Stomach smooth muscle (tissue), 2 donors: ENCODE results near the gene LHPP.

Source experiments
- H3K27ac ChIP-seq: one replicate; pipeline ENCODE4 v1.7.0; 2013; ENCODE audit warnings: mild to moderate bottlenecking, low read length, inconsistent platforms
- H3K27me3 ChIP-seq, 2 donors: one replicate each; pipeline ENCODE4 v1.7.0; 2013; ENCODE audit warnings: low read length in 2 of 2; ENCODE audit not compliant: insufficient read depth in 2 of 2, control insufficient read depth in 1 of 2
- H3K36me3 ChIP-seq, 2 donors: one replicate each; pipeline ENCODE4 v1.7.0; 2013; ENCODE audit warnings: low read length in 2 of 2; ENCODE audit not compliant: control insufficient read depth in 2 of 2, insufficient read depth in 2 of 2
- H3K4me1 ChIP-seq: one replicate; pipeline ENCODE4 v1.7.0; 2013; ENCODE audit warnings: low read length; ENCODE audit not compliant: control insufficient read depth, insufficient read depth
- H3K4me3 ChIP-seq, 2 donors: one replicate each; pipeline ENCODE4 v1.7.0; 2013; ENCODE audit warnings: low read length in 2 of 2
- H3K9ac ChIP-seq, 2 donors: one replicate each; pipeline ENCODE4 v1.7.0; 2013; ENCODE audit warnings: low read length in 2 of 2, mild to moderate bottlenecking in 1 of 2
- H3K9me3 ChIP-seq, 2 donors: one replicate each; pipeline ENCODE4 v1.7.0; 2013; ENCODE audit warnings: low read length in 2 of 2; ENCODE audit not compliant: control insufficient read depth in 2 of 2
- donor health status: healthy.
- donor health status: Pancreatic carcinoma.

The LHPP gene

GRCh38 chr10:124461642-124462347 lies at the start of gene LHPP:
Gene LHPP, plus strand, starts transcription at chr10:124461823. Its CDS starts 40 bp downstream, at chr10:124461863.
- H3K27ac ChIP-seq: peak within 1 kb of the TSS; percentile 41
- no peaks in the 10 kb centered on the region for H3K36me3 ChIP-seq
- peaks cover 10% of the 10 kb centered on the region for H3K4me1 ChIP-seq
- H3K9me3 ChIP-seq: no peaks in the 10 kb centered on the region
- peak within 1 kb of the TSS; percentile 63 to 64 for H3K9ac ChIP-seq
- H3K27me3 ChIP-seq: no peaks in the 10 kb centered on the region
- H3K4me3 ChIP-seq: peak within 1 kb of the TSS; percentile 82 to 86

GRCh38 chr10:124414076-124414475 lies 47.5 kb upstream of the LHPP start:
- H3K27ac ChIP-seq: peak overlapping the region; percentile 49
- H3K4me3 ChIP-seq: peak overlapping the region; percentile 1 to 47

GRCh38 chr10:124415210-124415609 lies 46.4 kb upstream of the LHPP start:
- peaks cover 0 to 8% of the 10 kb centered on the region in 2 donors for H3K36me3 ChIP-seq
- H3K9me3 ChIP-seq: no peaks in the 10 kb centered on the region
- H3K9ac ChIP-seq: peak overlapping the region in 1 of 2 donors; percentile 24
- no peaks in the 10 kb centered on the region for H3K27me3 ChIP-seq
- peak overlapping the region in 1 of 2 donors; percentile 38 for H3K4me3 ChIP-seq
- no peak overlapping the region for H3K27ac ChIP-seq
- H3K4me1 ChIP-seq: peaks cover 34% of the 10 kb centered on the region

More at GRCh38 chr10:124414076-124414475, 47.5 kb upstream of the LHPP start:
- H3K9ac ChIP-seq: peak overlapping the region in 1 of 2 donors; percentile 25
- H3K4me1 ChIP-seq: peaks cover 32% of the 10 kb centered on the region
- no peaks in the 10 kb centered on the region for H3K9me3 ChIP-seq
- peaks cover 0 to 8% of the 10 kb centered on the region in 2 donors for H3K36me3 ChIP-seq
- no peaks in the 10 kb centered on the region for H3K27me3 ChIP-seq

- Histone ChIP-seq H3K36me3 (peaks cover 0 to 5% of the 10 kb centered on the region in 2 donors), H3K27me3 (no peaks in the 10 kb centered on the region), H3K9ac (no peak overlapping the region), H3K9me3 (no peaks in the 10 kb centered on the region), H3K4me1 (peaks cover 34% of the 10 kb centered on the region), H3K4me3 (peak overlapping the region in 1 of 2 donors; percentile 17), H3K27ac (peak overlapping the region; percentile 37)
Observed at GRCh38 chr10:124416733-124417132, 44.9 kb upstream of the LHPP start.

GRCh38 chr10:124417895-124418725 lies 43.5 kb upstream of the LHPP start:
- Histone ChIP-seq H3K27ac (peak overlapping the region; percentile 80), H3K4me1 (peaks cover 34% of the 10 kb centered on the region), H3K9ac (peak overlapping the region; percentile 64 to 76), H3K4me3 (peak overlapping the region; percentile 78), H3K36me3 (no peaks in the 10 kb centered on the region), H3K27me3 (no peaks in the 10 kb centered on the region), H3K9me3 (no peaks in the 10 kb centered on the region)

GRCh38 chr10:124418726-124419501 lies 42.7 kb upstream of the LHPP start, which contains the start of gene OAT:
Gene OAT, minus strand, starts transcription at chr10:124418923. Its CDS starts 6,752 bp downstream, at chr10:124412171.
- Histone ChIP-seq H3K4me1 (peaks cover 27% of the 10 kb centered on the region), H3K27me3 (no peaks in the 10 kb centered on the region)

GRCh38 chr10:124419635-124420034 lies 42.0 kb upstream of the LHPP start:
- Histone ChIP-seq H3K9me3 (no peaks in the 10 kb centered on the region), H3K4me3 (no peak overlapping the region), H3K9ac (no peak overlapping the region), H3K27me3 (no peaks in the 10 kb centered on the region), H3K36me3 (no peaks in the 10 kb centered on the region), H3K27ac (no peak overlapping the region), H3K4me1 (peaks cover 20% of the 10 kb centered on the region)

More at GRCh38 chr10:124418726-124419501, 42.7 kb upstream of the LHPP start, which contains the start of gene OAT:
- H3K27ac ChIP-seq: peak within 1 kb of the TSS; percentile 80
- no peaks in the 10 kb centered on the region for H3K36me3 ChIP-seq
- no peaks in the 10 kb centered on the region for H3K9me3 ChIP-seq
- H3K4me3 ChIP-seq: peak within 1 kb of the TSS; percentile 78
- H3K9ac ChIP-seq: peak within 1 kb of the TSS; percentile 64 to 76

- H3K4me3 ChIP-seq: no peak overlapping the region
- H3K9me3 ChIP-seq: no peaks in the 10 kb centered on the region
- no peak overlapping the region for H3K27ac ChIP-seq
- H3K36me3 ChIP-seq: no peaks in the 10 kb centered on the region
- H3K9ac ChIP-seq: no peak overlapping the region
- H3K27me3 ChIP-seq: no peaks in the 10 kb centered on the region
- peaks cover 16% of the 10 kb centered on the region for H3K4me1 ChIP-seq
Observed at GRCh38 chr10:124420254-124420653, 41.4 kb upstream of the LHPP start.

- Histone ChIP-seq H3K4me3 (no peak overlapping the region), H3K4me1 (peaks cover 3% of the 10 kb centered on the region), H3K36me3 (no peaks in the 10 kb centered on the region), H3K27me3 (peaks cover 0 to 2% of the 10 kb centered on the region in 2 donors), H3K9ac (no peak overlapping the region), H3K9me3 (no peaks in the 10 kb centered on the region), H3K27ac (no peak overlapping the region)
Observed at GRCh38 chr10:124422742-124423141, 38.9 kb upstream of the LHPP start.

- H3K27ac ChIP-seq: no peak overlapping the region
- H3K4me3 ChIP-seq: no peak overlapping the region
- H3K9ac ChIP-seq: no peak overlapping the region
- H3K4me1 ChIP-seq: peaks cover 3% of the 10 kb centered on the region
- peaks cover 0 to 2% of the 10 kb centered on the region in 2 donors for H3K27me3 ChIP-seq
- no peaks in the 10 kb centered on the region for H3K9me3 ChIP-seq
- H3K36me3 ChIP-seq: no peaks in the 10 kb centered on the region
Observed at GRCh38 chr10:124423813-124424212, 37.8 kb upstream of the LHPP start.
